ENCODE results near the gene MANBA. TPM values are rescaled to one million over a fixed set of nuclear protein-coding genes. Genes with fewer than 3 reads are reported as not detected.
"Not testable (repeated sequence)": the region's sequence is repeated elsewhere in the genome, so short reads cannot be mapped to it uniquely, and the experiment has no call there.

MANBA gene
- total RNA-seq, 4 donors from 2014 or later: 27.1 to 37.8 (median 35.1) TPM

DNA sequence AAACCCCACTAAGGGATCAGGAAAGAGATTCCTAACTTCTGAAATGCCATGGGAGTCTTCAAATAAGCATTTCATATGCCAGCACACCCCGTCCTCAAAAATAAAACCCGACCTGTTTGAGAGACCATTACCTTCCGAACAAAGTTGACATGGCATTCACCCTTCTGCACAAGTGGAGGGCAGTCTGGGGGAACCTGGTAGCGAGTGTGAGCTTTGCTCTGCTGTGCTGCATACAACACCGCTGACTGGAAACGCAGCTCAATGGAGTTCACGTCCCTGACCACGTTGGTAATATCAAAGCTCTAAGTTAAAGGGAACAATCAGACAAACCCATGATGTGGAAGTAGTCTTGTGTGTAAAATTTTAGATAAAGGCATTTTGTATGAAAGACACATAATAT is 38.0 kb downstream of the MANBA start:
- TF ChIP-seq, protein P1, sequence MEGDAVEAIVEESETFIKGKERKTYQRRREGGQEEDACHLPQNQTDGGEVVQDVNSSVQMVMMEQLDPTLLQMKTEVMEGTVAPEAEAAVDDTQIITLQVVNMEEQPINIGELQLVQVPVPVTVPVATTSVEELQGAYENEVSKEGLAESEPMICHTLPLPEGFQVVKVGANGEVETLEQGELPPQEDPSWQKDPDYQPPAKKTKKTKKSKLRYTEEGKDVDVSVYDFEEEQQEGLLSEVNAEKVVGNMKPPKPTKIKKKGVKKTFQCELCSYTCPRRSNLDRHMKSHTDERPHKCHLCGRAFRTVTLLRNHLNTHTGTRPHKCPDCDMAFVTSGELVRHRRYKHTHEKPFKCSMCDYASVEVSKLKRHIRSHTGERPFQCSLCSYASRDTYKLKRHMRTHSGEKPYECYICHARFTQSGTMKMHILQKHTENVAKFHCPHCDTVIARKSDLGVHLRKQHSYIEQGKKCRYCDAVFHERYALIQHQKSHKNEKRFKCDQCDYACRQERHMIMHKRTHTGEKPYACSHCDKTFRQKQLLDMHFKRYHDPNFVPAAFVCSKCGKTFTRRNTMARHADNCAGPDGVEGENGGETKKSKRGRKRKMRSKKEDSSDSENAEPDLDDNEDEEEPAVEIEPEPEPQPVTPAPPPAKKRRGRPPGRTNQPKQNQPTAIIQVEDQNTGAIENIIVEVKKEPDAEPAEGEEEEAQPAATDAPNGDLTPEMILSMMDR (IDR thresholded peaks at IDR 0.05): no peak
- DNase-seq (ENCODE audit: low spot score) (no peak), ATAC-seq (ENCODE audit: low FRiP score) (no peak)

DNA sequence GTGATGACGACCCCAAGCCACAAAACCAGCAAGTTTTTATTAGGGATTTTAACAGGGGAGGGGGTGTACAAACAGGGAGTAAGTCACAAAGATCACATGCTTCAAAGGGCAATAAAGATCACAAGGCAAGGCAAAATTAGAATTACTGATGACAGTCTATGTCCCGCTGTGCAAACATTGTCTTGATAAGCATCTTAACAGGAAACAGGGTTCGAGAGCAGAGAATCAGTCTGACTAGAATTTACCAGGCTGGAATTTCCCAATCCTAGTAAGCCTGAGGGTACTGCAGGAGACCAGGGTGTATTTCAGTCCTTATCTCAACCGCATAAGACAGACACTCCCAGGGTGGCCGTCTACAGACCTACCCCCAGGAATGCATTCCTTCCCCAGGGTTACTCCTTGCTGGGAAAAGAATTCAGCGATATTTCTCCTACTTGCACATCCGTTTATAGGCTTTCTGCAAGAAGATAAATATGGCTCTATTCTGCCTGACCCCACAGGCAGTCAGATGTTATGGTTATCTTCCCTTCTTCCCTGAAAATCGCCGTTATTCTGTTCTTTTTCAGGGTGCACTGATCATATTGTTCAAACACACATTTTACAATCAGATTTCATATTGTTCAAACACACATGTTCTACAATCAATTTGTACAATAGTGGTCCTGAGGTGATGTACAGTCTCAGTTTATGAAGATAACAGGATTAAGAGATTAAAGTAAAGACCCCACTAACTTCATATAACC is 41.8 kb downstream of the MANBA start:
- not testable (repeated sequence) for DNase-seq (ENCODE audit: low spot score); ATAC-seq (ENCODE audit: low FRiP score)

DNA sequence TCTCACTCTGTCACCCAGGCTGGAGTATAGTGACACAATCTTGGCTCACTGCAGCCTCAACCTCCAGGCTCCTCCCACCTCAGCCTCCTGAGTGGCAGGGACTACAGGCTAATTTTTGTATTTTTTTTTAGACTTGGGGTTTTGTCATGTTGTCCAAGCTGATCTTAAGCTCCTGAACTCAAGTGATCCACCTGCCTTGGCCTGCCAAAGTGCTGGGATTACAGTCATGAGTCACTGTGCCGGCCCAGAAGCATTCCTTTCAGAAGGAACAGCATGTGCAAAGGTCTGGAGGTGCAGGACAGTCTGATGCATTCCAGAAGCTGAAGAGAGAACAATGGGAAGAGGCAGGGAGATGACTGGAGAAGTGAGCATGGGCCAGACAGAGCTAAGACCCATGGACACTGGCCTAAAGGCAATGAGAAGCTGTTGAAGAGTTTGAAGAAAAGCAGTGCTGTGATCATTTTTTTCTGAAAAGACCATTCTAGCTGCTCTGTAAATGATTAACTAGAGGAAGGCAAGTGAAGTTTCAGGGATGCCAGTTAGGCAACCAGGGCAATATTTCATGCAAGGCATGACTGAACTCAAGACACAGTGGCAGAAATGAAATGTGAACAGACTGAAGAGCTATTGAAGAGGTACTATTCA is 43.2 kb downstream of the MANBA start:
- ATAC-seq (ENCODE audit: low FRiP score): no peak
- TF ChIP-seq, protein P1 (IDR thresholded peaks at IDR 0.05): no peak
- DNase-seq (ENCODE audit: low spot score): no peak

DNA sequence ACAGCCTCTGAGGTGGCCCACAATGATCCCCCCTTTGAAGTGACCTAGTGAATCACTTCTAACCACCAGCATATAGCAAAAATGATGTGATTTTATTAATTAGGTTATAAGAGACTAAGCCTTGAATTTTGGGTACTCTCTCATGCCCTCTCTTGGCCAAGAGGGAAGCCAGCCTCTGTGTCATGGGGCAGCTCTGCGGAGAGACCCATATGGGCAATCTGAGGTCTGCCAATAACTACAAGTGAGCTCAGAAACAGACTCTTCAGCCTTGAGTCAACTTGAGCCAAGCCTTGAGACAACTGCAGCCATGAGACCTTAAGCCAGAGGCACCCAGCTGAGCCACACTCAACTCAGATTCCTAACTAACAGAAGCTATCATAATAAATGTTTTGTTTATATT is 45.7 kb downstream of the MANBA start:
- no peak for DNase-seq (ENCODE audit: low spot score)
- TF ChIP-seq, protein P1 (IDR thresholded peaks at IDR 0.05): no peak
- no peak for ATAC-seq (ENCODE audit: low FRiP score)

DNA sequence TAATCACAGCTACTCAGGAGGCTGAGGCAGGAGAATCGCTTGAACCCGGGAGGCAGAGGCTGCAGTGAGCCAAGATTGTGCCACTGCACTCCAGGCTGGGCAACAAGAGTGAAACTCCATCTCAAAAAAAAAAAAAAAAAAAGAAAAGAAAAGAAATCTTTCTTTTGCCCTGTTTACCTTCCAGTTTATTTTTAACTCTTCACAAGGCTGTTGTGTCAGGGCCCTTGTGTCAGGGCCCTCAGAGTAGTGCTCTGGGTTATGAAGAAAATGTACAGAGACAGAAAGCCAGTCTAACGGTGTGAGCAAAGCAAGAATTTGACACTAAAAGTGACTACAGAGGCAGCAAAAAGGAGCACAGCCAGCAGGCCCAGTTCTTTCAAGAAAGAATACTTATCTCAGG is 47.0 kb downstream of the MANBA start:
- DNase-seq (ENCODE audit: low spot score); ATAC-seq (ENCODE audit: low FRiP score): not testable (repeated sequence)

DNA sequence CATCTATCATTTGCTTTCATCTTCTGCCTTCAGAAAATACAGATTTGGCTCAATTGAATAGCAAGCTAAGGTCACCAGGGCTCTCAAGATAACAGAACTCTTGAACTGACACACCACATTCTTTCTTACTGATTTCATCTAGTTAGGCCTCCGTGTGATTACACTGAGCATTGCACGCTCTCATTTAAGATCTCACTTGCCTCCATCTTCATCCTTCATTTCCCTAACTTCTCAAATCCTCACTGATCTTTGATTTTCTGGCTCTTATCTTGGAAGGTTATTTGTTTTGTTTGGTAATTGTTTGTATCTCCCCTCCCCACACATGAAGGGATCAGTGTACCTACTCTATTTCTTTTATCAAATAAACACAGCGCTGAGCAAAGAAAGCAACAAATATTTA is 47.7 kb downstream of the MANBA start:
- no peak for ATAC-seq (ENCODE audit: low FRiP score)
- no peak for DNase-seq (ENCODE audit: low spot score)
- TF ChIP-seq, protein P1 (IDR thresholded peaks at IDR 0.05): no peak

DNA sequence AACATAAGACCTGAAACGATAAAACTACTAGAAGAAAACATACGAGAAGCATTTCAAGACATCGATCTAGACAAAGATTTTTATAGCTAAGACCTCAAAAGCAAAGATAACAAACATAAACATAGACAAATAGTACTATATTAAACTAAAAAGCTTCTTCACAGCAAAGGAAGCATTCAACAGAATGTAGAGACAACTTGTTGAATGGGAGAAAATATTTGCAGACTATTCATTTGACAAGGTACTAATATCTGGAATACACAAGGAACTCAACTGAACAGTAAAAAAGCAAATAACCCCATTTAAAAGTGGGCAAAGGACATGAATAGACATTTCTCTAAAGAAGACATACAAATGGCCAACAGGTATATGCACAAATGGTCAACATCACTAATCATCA is 49.8 kb downstream of the MANBA start:
- ATAC-seq (ENCODE audit: low FRiP score) (no peak), DNase-seq (ENCODE audit: low spot score) (no peak)
- TF ChIP-seq, protein P1 (IDR thresholded peaks at IDR 0.05): no peak

DNA sequence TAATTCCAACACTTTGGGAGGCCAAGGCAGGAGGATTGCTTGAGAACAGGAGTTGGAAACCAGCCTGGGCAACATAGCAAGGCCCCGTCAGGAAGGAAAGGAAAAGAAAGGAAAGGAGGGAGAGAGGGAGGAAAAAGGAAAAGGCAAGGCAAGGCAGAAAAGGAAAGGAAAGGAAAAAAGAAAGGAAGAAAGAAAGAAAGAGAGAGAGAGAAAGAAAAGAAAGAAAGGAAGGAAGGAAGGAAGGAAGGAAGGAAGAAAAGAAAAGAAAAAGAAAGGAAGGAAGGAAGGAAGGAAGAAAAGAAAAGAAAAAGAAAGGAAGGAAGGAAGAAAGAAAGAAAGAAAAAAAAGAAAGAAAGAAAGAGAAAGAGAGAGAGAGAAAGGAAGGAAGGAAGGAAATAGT is 51.7 kb downstream of the MANBA start:
- DNase-seq (ENCODE audit: low spot score); ATAC-seq (ENCODE audit: low FRiP score): not testable (repeated sequence)

All from omental fat pad (tissue), 4 donors.